Gastrocnemius medialis (tissue), 4 donors: ENCODE results near the gene ERI3. TPM values are rescaled to one million over a fixed set of nuclear protein-coding genes. Genes with fewer than 3 reads are reported as not detected.

Experiments
- ATAC-seq, 2 donors: fragments of 150-250 bp; one replicate each; pipeline ENCODE4 v1.9.1; 2016
- DNase-seq, 2 donors: peaks; one replicate each; pipeline ENCODE4 v3.0.0-alpha.2; 2019
- H3K27ac ChIP-seq, 4 donors: fragments of 200-600 bp; sonication (generic); 1 replicate in 1 of 4; 2 replicates in 3 of 4; pipeline ENCODE4 v1.5.1; 2016 to 2018; ENCODE audit warnings: mild to moderate bottlenecking in 2 of 4, moderate library complexity in 1 of 4
- H3K27me3 ChIP-seq, 3 donors: fragments of 200-600 bp; sonication (generic) in 2 of 3; 1 replicate in 1 of 3; 2 replicates in 2 of 3; pipeline versions ENCODE4 v1.5.1 to v1.6.0; 2016 to 2019; ENCODE audit warnings: mild to moderate bottlenecking in 1 of 3, moderate library complexity in 1 of 3
- H3K36me3 ChIP-seq, 2 donors: fragments of 200-600 bp; sonication (generic) in 1 of 2; one replicate each; pipeline ENCODE4 v1.5.1; 2017 to 2018
- H3K4me1 ChIP-seq, 2 donors: fragments of 200-600 bp; sonication (generic) in 1 of 2; one replicate each; pipeline ENCODE4 v1.5.1; 2016 to 2017; ENCODE audit warnings: mild to moderate bottlenecking in 2 of 2
- H3K4me3 ChIP-seq, 4 donors: fragments of 200-600 bp; sonication (generic) in 3 of 4; 1 replicate in 1 of 4; 2 replicates in 3 of 4; pipeline ENCODE4 v1.5.1; 2016 to 2019; ENCODE audit warnings: mild to moderate bottlenecking in 2 of 4
- H3K9me3 ChIP-seq, 3 donors: fragments of 200-600 bp; sonication (generic) in 2 of 3; 1 replicate in 1 of 3; 2 replicates in 2 of 3; pipeline ENCODE4 v1.5.1; 2016 to 2019
- CTCF ChIP-seq, 5 experiments: fragments of 450-650 bp in 3 of 5; fragments of 200-600 bp in 2 of 5; sonication (generic) in 2 of 5; IDR thresholded peaks in 4 of 5; conservative IDR thresholded peaks in 1 of 5; 1 replicate in 4 of 5; 2 replicates in 1 of 5; pipeline ENCODE4 v1.5.1; 2016 to 2019; ENCODE audit warnings: antibody characterized with exemption in 5 of 5, mild to moderate bottlenecking in 3 of 5, moderate library complexity in 3 of 5
- POLR2A ChIP-seq, 2 donors: fragments of 450-650 bp; IDR thresholded peaks; one replicate each; pipeline ENCODE4 v1.6.1; 2017; ENCODE audit warnings: antibody characterized with exemption in 2 of 2, mild to moderate bottlenecking in 2 of 2, moderate library complexity in 2 of 2
- in situ Hi-C, 4 donors: fragments of 200-750 bp; cut with MboI; loops; one replicate each; pipeline versions ENCODE4 v1.15.0 to v1.8.0; 2017; ENCODE audit warnings: low sequenced_read_pairs in 4 of 4
- intact Hi-C: fragments of 100-400 bp; cut with DNase I; formaldehyde crosslinking; loops from one replicate; pipeline ENCODE4 v1.15.1; 2023; ENCODE audit warnings: low total_unique reads
- total RNA-seq, 4 donors: library from RNA; depleted of rRNA; stranded (reverse); fragments of >200 nt; gene quantifications; one replicate each; pipeline versions ENCODE4 v1.1.0 to v1.2.3, GENCODE V29; 2016

The ERI3 gene
- total RNA-seq, 4 donors from 2014 or later = 53.8 to 101 (median 79.8) TPM

DNA sequence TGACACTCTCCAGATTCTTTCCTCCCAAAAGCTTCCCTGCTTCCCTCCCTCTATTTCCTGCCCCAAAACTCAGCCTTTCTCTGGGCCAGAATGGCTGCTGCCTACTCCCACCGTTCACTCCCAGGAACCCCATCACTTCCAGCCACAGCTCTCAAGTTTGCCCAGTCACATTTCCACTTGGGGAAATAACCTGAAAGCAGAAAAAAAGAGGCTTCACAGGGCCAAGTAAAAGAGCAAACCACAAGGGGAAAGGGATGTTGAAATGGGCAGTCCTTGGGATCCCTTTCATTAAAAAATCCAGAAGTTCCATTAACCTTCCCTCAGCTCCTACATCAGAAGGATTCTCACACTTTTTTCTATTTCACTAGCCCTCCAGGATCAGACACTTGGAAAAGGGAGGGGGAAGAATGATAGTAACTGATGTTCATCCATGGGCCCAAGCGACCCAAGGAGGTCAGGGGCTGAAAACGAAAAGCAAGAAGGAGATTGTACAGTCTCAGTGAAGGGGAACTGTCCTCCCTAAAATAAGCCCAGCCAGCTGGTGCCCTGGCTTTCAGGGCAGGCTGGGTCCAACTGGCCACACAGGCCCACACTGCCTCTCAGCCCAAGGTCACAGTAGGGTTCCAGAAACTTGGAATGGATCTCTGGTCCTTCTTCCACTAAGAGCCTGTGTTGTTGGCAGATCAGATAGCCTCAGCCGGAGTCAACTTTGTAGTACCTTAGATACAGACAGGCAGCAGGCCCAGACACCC, 92.1 kb downstream of the ERI3 start:
- H3K27me3 ChIP-seq = no peaks in the 10 kb centered on the region
- no peaks in the 10 kb centered on the region for H3K4me1 ChIP-seq
- no peak overlapping the region for H3K4me3 ChIP-seq
- H3K36me3 ChIP-seq = no peaks in the 10 kb centered on the region
- in situ Hi-C loops (no loop called here), intact Hi-C loops (no loop called here)
- H3K27ac ChIP-seq = no peak overlapping the region
- TF ChIP-seq CTCF (IDR thresholded peaks at IDR 0.05 in 4 of 5, conservative IDR thresholded peaks at IDR 0.05 in 1 of 5) = no peak
- no peak for TF ChIP-seq POLR2A (IDR thresholded peaks at IDR 0.05)
- DNase-seq (no peak), ATAC-seq (no peak)
- no peaks in the 10 kb centered on the region for H3K9me3 ChIP-seq

GRCh38 chr1:44262414-44262813, 92.6 kb downstream of the ERI3 start:
- no peaks in the 10 kb centered on the region for H3K36me3 ChIP-seq
- H3K27me3 ChIP-seq = no peaks in the 10 kb centered on the region
- H3K4me1 ChIP-seq = no peaks in the 10 kb centered on the region
- in situ Hi-C loops (no loop called here), intact Hi-C loops (no loop called here)
- ATAC-seq (no peak), DNase-seq (no peak)
- no peaks in the 10 kb centered on the region for H3K9me3 ChIP-seq
- no peak overlapping the region for H3K27ac ChIP-seq
- H3K4me3 ChIP-seq = no peak overlapping the region
- TF ChIP-seq CTCF (IDR thresholded peaks at IDR 0.05 in 4 of 5, conservative IDR thresholded peaks at IDR 0.05 in 1 of 5) = no peak
- no peak for TF ChIP-seq POLR2A (IDR thresholded peaks at IDR 0.05)

DNA sequence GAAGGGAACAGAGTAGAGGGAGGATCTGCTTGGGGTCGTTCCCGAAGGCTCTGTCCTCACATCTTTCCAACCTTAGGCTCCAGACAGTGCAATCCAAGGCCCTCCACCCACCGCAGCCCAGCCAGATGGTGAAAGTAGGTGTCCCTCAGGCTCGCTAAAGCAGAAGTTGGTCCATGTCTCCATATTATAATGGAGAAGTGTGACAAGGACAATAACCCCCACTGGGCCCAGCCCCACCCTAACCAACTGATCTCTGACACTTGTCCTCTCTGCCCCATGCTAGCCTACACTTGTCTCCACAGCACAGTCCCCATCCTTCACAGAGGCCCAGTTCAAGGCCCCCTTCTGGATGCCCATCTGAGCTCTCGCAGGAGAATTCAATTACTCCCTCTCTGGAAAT, 93.1 kb downstream of the ERI3 start:
- no peak for ATAC-seq
- Histone ChIP-seq H3K4me1 (no peaks in the 10 kb centered on the region), H3K4me3 (no peak overlapping the region), H3K36me3 (no peaks in the 10 kb centered on the region), H3K27me3 (no peaks in the 10 kb centered on the region), H3K9me3 (no peaks in the 10 kb centered on the region), H3K27ac (no peak overlapping the region)
- intact Hi-C loops (no loop called here), in situ Hi-C loops (no loop called here)
- no peak for TF ChIP-seq CTCF (IDR thresholded peaks at IDR 0.05 in 4 of 5, conservative IDR thresholded peaks at IDR 0.05 in 1 of 5)
- TF ChIP-seq POLR2A (IDR thresholded peaks at IDR 0.05) = no peak
- no peak for DNase-seq

DNA sequence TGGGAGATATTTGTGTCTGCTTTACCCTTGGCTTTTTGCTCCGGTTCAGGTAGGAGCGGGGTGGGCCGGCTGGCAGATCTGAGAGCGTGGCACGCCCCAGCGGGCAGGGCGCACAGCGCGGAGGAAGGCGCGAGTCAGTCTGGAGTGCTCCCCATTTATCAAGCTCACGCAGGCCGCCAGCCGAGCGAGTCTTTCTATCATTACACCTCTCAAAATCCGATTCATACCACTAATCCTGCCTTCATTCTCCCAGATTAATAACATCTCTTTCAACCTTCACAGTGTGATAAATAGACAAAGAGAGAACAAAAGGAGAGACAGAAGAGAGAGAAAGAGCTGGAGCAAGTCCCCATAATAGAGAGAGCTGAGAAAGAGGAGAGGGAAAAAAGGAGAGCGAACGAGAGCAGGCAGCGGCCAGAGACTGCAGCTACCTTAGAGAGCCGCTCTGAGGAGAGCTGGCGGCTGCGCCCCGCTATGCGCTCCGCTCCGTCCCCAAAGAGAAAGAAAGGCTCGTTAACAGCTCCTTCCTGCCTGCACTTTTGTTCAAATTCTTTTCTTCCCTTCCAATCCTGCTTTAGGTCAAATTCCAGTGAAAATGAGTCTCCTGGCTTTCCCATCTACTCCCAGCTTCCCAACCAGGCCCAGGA, 93.8 kb downstream of the ERI3 start:
- intact Hi-C loops = no loop called here
- ATAC-seq (no peak), DNase-seq (no peak)
- TF ChIP-seq CTCF (IDR thresholded peaks at IDR 0.05 in 4 of 5, conservative IDR thresholded peaks at IDR 0.05 in 1 of 5) = no peak
- no peak for TF ChIP-seq POLR2A (IDR thresholded peaks at IDR 0.05)
- peaks cover 0 to 6% of the 10 kb centered on the region in 2 donors for H3K36me3 ChIP-seq
- no peaks in the 10 kb centered on the region for H3K4me1 ChIP-seq
- in situ Hi-C loops = no loop called here
- H3K9me3 ChIP-seq = no peaks in the 10 kb centered on the region
- H3K27me3 ChIP-seq = no peaks in the 10 kb centered on the region
- H3K4me3 ChIP-seq = no peak overlapping the region
- H3K27ac ChIP-seq = no peak overlapping the region
